ENCODE measurements around the gene STAB2. TPM values are rescaled to one million over a fixed set of nuclear protein-coding genes. Genes with fewer than 3 reads are reported as not detected.

Gene STAB2
- total and polyA plus RNA-seq, 5 donors, result 0.06 to 0.23 (median 0.10) TPM; not detected in 1

DNA sequence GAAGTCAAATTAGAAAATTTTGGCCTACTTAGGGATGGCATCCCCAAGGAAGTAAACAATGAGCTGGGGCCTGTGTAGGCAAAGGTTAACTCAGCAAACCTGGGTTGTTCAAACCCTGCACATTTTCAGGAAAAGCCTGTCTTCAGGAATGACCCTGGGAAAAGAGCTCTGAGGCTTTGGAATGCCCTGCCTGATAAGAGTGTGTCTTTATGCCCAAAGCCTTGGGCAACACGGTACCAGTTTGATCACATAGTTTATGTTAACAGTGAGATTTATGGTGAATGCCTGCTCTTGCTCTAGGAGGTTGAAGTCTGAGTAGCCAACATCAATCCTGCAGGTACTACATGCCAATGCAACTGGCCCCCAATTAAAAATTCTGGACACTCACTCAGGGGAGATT lies 28.2 kb upstream of the STAB2 start:
- Histone ChIP-seq H3K4me3 (ENCODE audit: low read length) (no peak overlapping the region), H3K9me3 (ENCODE audit: control insufficient read depth, low read length) (no peaks in the 10 kb centered on the region), H3K4me1 (ENCODE audit: control insufficient read depth, insufficient read depth, low read length) (no peaks in the 10 kb centered on the region), H3K27ac (ENCODE audit: low read length) (no peak overlapping the region), H3K27me3 (ENCODE audit: control insufficient read depth, insufficient read depth) (no peaks in the 10 kb centered on the region)
- intact Hi-C loops (cut with DNase I), result no loop called here
- ATAC-seq, result no peak
- no peak for DNase-seq
- WGBS, result 56% methylated on average over 1 of the region's 1 CpG

DNA sequence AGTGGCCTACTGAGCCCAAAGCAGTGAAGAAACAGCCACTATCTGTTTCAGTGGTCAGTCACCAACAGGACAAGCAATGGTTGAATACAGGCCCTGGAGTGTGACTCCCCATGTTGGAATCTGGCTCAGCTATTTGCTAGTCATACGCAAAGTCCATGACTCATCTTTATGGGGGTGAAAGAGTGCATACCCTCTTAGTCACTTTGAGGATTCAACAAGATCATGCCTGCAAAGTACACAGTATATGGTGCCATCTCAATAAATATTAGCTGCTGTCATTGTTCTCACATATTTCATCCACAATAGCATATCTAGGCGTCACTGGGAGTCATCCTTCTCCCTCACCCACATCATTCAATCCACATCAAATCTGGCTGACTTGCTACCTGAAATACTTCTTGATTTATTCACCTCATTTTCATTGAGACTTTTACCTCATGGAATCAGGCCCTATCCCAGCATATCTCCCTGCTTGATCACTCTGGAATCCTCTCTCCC lies 26.4 kb upstream of the STAB2 start:
- no peak overlapping the region for H3K4me3 ChIP-seq (ENCODE audit: low read length)
- no peaks in the 10 kb centered on the region for H3K9me3 ChIP-seq (ENCODE audit: control insufficient read depth, low read length)
- WGBS, result 87% methylated on average over 2 of the region's 2 CpGs
- H3K27ac ChIP-seq (ENCODE audit: low read length), result no peak overlapping the region
- DNase-seq (no peak), ATAC-seq (no peak)
- intact Hi-C loops (cut with DNase I), result no loop called here
- H3K27me3 ChIP-seq (ENCODE audit: control insufficient read depth, insufficient read depth), result no peaks in the 10 kb centered on the region
- H3K4me1 ChIP-seq (ENCODE audit: control insufficient read depth, insufficient read depth, low read length), result no peaks in the 10 kb centered on the region

DNA sequence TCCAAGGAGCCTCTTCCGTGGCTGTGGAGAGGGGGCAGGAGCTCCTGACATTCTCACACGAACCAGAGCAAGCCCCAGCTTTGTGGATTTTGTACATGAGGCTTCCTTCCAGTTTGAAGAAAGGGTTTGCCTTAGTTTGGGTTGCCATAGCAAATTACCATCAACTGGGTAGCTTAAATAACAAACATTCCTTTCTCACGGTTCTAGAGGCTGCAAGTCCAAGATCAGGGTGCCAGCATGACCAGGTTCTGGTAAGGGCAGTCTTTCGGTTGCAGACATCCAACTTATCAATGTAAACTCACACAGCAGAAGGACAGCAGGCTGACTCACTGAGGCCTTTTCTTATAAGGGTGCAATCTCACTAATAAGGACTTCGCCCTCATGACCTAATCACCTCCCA lies 25.9 kb upstream of the STAB2 start:
- intact Hi-C loops (cut with DNase I), result no loop called here
- WGBS, result 64% methylated on average over 5 of the region's 5 CpGs
- Histone ChIP-seq H3K4me1 (ENCODE audit: control insufficient read depth, insufficient read depth, low read length) (no peaks in the 10 kb centered on the region), H3K9me3 (ENCODE audit: control insufficient read depth, low read length) (no peaks in the 10 kb centered on the region), H3K27ac (ENCODE audit: low read length) (no peak overlapping the region), H3K27me3 (ENCODE audit: control insufficient read depth, insufficient read depth) (no peaks in the 10 kb centered on the region), H3K4me3 (ENCODE audit: low read length) (no peak overlapping the region)
- no peak for DNase-seq
- ATAC-seq, result no peak

DNA sequence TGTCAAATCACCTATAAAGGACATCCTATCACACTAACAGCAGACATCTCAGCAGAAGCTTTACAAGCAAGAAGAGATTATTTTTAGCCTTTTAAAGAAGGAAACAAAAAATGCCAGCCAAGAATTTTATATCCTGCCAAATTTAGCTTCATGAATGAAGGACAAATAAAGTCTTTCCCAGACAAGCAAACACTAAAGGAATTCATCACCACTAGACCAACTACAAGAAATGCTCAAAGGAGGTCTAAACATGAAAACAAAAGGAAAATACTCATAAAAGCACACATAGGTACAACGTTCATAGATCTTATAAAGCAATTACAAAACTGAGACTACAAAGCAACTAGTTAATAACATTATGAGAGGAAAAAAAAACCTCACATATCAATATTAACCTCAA lies 20.7 kb upstream of the STAB2 start:
- ATAC-seq (no peak), DNase-seq (no peak)
- H3K4me3 ChIP-seq (ENCODE audit: low read length), result no peak overlapping the region
- no peak overlapping the region for H3K27ac ChIP-seq (ENCODE audit: low read length)
- H3K9me3 ChIP-seq (ENCODE audit: control insufficient read depth, low read length), result no peaks in the 10 kb centered on the region
- no peaks in the 10 kb centered on the region for H3K27me3 ChIP-seq (ENCODE audit: control insufficient read depth, insufficient read depth)
- WGBS, result 68% methylated on average over 1 of the region's 1 CpG
- no peaks in the 10 kb centered on the region for H3K4me1 ChIP-seq (ENCODE audit: control insufficient read depth, insufficient read depth, low read length)
- intact Hi-C loops (cut with DNase I), result no loop called here

DNA sequence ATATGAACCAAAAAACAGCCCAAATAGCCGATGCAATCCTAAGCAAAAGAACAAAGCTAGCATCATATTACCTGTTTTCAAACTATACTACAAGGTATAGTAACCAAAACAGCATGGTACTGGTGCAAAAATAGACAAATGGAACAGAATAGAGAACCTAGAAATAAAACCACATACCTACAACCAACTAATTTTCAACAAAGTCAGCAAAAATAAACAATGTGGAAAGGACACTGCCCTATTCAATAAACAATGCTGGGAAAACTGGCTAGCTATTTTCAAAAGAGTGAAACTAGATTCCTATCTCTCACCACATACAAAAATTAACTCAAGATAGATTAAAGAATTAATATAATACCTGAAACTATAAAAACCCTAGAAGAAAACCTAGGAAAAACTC lies 17.8 kb upstream of the STAB2 start:
- intact Hi-C loops (cut with DNase I), result no loop called here
- no peak for DNase-seq
- Histone ChIP-seq H3K4me3 (ENCODE audit: low read length) (no peak overlapping the region), H3K9me3 (ENCODE audit: control insufficient read depth, low read length) (no peaks in the 10 kb centered on the region), H3K27ac (ENCODE audit: low read length) (no peak overlapping the region), H3K4me1 (ENCODE audit: control insufficient read depth, insufficient read depth, low read length) (no peaks in the 10 kb centered on the region), H3K27me3 (ENCODE audit: control insufficient read depth, insufficient read depth) (no peaks in the 10 kb centered on the region)
- no peak for ATAC-seq
- WGBS, result 88% methylated on average over 1 of the region's 1 CpG

DNA sequence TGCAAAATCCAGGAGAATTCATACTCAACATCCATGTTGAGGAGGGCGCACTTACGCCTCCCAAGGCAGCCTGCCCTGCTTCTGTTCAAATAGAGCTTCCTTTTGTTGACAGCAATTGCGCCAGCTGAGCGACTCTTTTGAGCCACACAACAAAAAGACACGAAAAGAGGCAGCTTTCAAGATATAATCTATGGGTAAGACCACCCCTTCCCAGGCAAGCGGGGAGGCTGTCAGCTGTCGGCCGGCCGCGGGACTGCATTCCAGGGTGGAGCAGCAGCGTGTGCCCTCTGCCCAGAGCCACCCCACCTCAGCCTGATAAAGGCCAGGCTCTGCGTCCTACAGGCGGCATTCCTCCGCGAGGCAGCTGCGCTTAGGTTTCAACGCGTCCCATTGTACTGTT lies 15.8 kb upstream of the STAB2 start:
- peak in 2 of 3 donors; percentile 44 to 53 for DNase-seq
- WGBS, result 8% methylated on average over 18 of the region's 18 CpGs
- H3K27me3 ChIP-seq (ENCODE audit: control insufficient read depth, insufficient read depth), result no peaks in the 10 kb centered on the region
- H3K4me3 ChIP-seq (ENCODE audit: low read length), result no peak overlapping the region
- intact Hi-C loops (cut with DNase I), result no loop called here
- ATAC-seq, result peak; percentile 68 to 70
- H3K9me3 ChIP-seq (ENCODE audit: control insufficient read depth, low read length), result no peaks in the 10 kb centered on the region
- no peaks in the 10 kb centered on the region for H3K4me1 ChIP-seq (ENCODE audit: control insufficient read depth, insufficient read depth, low read length)
- no peak overlapping the region for H3K27ac ChIP-seq (ENCODE audit: low read length)

DNA sequence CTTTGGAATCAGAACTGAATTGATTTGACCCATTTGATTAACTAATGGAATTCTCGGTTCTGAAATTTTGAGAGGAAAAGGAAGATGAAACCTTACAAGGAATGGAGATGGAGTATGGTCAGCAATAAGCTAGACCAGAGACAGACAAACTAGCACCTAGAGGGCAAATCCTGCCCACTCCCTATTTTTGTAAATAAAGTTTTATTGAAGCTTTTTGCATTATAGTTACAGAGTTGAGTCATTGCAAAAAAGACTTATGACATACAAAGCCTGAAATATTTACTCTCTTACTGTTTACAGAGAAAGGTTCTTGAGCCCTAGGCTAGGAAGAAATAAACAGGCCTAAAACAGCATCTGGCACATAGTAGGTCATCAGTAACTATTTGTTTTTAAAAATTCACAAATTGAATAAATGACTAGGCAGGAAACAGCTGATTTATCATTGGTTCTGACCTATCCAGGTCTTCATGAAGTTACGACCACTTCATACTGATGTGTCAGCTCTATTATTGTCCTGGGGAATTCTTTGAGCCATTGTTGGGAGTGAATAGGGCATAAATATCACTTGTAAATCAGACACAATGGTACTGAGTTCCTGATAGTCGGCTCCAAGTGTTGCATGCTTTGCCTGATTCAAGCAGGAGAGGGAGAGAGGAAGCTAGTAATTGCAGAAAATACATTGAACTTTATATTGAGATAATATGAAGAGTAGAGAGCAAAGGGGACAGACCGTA lies 14.6 kb upstream of the STAB2 start:
- intact Hi-C loops (cut with DNase I), result no loop called here
- Histone ChIP-seq H3K27ac (ENCODE audit: low read length) (no peak overlapping the region), H3K9me3 (ENCODE audit: control insufficient read depth, low read length) (no peaks in the 10 kb centered on the region), H3K27me3 (ENCODE audit: control insufficient read depth, insufficient read depth) (no peaks in the 10 kb centered on the region), H3K4me1 (ENCODE audit: control insufficient read depth, insufficient read depth, low read length) (no peaks in the 10 kb centered on the region), H3K4me3 (ENCODE audit: low read length) (no peak overlapping the region)
- no peak for ATAC-seq
- WGBS, result 78% methylated on average over 4 of the region's 4 CpGs
- no peak for DNase-seq

DNA sequence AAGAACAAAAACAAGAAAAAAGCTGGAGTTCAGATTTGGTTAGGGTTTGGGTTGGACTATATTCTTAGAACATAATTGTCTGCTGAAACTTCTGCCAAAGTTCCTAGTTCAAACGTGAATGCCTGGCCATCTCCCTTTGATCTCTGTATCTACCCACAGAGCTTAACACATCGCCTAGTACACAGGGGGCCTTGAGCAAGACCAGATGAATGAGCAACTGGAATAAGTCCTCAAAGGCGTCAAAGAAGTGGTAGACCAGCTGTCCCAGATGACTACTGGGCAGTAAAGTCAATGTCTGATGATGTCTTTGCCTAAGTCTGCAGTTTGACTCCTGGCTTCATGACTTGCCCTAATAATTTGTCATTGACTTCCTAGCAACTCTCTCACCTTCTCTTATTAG lies 13.9 kb upstream of the STAB2 start:
- WGBS, result 63% methylated on average over 3 of the region's 3 CpGs
- intact Hi-C loops (cut with DNase I), result no loop called here
- Histone ChIP-seq H3K27ac (ENCODE audit: low read length) (no peak overlapping the region), H3K4me1 (ENCODE audit: control insufficient read depth, insufficient read depth, low read length) (no peaks in the 10 kb centered on the region), H3K27me3 (ENCODE audit: control insufficient read depth, insufficient read depth) (no peaks in the 10 kb centered on the region), H3K4me3 (ENCODE audit: low read length) (no peak overlapping the region), H3K9me3 (ENCODE audit: control insufficient read depth, low read length) (no peaks in the 10 kb centered on the region)
- ATAC-seq (no peak), DNase-seq (no peak)

DNA sequence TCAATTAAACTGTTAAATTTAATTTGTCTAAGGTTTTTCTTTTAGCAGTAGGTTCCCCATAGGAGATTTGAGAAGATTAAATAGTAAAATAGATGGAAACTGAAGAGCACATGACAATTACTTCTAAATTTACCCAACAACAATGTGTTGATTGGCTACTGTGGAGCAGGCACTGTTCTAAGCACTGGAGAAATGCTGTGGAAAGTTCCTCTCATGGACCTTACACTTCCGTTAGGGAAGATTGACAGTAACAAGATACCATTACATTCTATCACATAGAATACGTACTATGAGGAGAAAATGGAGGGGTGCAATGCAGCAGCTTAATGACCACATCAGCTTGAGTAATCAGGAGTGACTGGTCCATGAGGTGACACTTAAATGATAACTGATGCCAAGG lies 8.1 kb upstream of the STAB2 start:
- Histone ChIP-seq H3K4me1 (ENCODE audit: control insufficient read depth, insufficient read depth, low read length) (no peaks in the 10 kb centered on the region), H3K27me3 (ENCODE audit: control insufficient read depth, insufficient read depth) (no peaks in the 10 kb centered on the region), H3K4me3 (ENCODE audit: low read length) (no peak overlapping the region), H3K9me3 (ENCODE audit: control insufficient read depth, low read length) (no peaks in the 10 kb centered on the region), H3K27ac (ENCODE audit: low read length) (no peak overlapping the region)
- intact Hi-C loops (cut with DNase I), result no loop called here
- WGBS, result 54% methylated on average over 2 of the region's 2 CpGs
- ATAC-seq, result no peak
- no peak for DNase-seq

DNA sequence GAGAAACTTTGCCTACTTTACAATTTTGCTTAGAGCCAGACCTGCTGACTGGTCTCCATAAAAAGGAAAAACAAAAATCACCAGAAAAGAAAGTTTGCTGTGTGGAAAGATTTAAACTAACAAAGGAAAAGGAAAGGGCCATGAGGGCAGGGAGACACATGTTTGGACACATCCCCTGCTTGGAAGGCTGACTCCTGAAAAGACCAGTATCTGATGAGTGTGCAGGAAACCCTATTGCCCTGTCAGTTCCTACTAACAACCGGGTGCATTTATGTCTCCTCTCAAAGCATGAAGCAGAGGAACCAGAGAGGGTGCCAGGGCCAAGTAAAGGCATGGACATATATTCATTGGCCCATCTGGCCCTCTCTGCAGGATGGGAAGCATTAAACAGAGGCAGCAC lies 7.0 kb upstream of the STAB2 start:
- ATAC-seq, result no peak
- H3K27me3 ChIP-seq (ENCODE audit: control insufficient read depth, insufficient read depth), result no peaks in the 10 kb centered on the region
- H3K4me3 ChIP-seq (ENCODE audit: low read length), result no peak overlapping the region
- DNase-seq, result no peak
- intact Hi-C loops (cut with DNase I), result no loop called here
- no peaks in the 10 kb centered on the region for H3K9me3 ChIP-seq (ENCODE audit: control insufficient read depth, low read length)
- H3K4me1 ChIP-seq (ENCODE audit: control insufficient read depth, insufficient read depth, low read length), result no peaks in the 10 kb centered on the region
- H3K27ac ChIP-seq (ENCODE audit: low read length), result no peak overlapping the region
- 38% methylated on average over 1 of the region's 1 CpG for WGBS

DNA sequence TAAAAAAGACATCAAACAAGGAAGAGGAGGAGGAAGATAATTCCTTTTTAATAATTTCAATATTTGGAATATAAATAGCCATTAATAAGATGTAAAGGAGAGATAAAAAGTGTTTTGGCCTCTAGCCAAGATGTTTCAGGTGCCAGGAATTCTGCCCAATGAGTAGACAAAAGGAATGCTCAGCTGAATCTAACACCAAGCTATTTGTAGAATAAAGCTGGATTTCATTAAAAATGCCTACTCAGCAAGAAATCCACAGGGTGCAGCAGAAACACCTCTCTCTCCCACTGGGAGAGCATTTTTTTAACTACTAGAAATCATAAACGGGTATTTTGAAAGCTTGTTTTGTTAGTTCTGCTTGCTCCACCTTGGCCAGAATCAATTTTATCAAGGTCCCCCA lies 4.1 kb upstream of the STAB2 start:
- Histone ChIP-seq H3K27me3 (ENCODE audit: control insufficient read depth, insufficient read depth) (no peaks in the 10 kb centered on the region), H3K27ac (ENCODE audit: low read length) (no peak overlapping the region), H3K9me3 (ENCODE audit: control insufficient read depth, low read length) (no peaks in the 10 kb centered on the region), H3K4me3 (ENCODE audit: low read length) (no peak overlapping the region), H3K4me1 (ENCODE audit: control insufficient read depth, insufficient read depth, low read length) (no peaks in the 10 kb centered on the region)
- DNase-seq, result no peak
- intact Hi-C loops (cut with DNase I), result no loop called here
- 50% methylated on average over 1 of the region's 1 CpG for WGBS
- no peak for ATAC-seq

DNA sequence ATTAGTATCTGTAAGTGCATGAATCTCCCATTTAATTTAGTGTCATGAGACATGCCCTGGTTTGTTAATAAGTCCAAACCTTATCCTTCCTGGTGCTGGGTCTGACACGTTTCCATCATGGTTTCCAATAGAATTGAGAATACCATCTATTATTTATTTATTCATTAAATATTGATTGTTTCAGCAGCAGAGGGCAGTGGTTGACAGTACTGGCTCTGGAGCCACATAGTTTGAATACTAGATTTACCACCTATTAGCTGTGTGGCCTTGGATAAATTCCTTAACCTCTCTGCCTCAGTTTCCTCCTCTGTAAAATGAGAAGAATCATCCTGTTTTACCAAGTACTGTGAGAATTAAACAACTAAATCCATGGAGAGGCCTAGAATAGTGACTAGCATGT lies 941 bp upstream of the STAB2 start:
- Histone ChIP-seq H3K27ac (ENCODE audit: low read length) (no peak overlapping the region), H3K4me1 (ENCODE audit: control insufficient read depth, insufficient read depth, low read length) (no peaks in the 10 kb centered on the region), H3K27me3 (ENCODE audit: control insufficient read depth, insufficient read depth) (no peaks in the 10 kb centered on the region), H3K9me3 (ENCODE audit: control insufficient read depth, low read length) (no peaks in the 10 kb centered on the region), H3K4me3 (ENCODE audit: low read length) (no peak overlapping the region)
- intact Hi-C loops (cut with DNase I), result no loop called here
- WGBS, result 71% methylated on average over 1 of the region's 1 CpG
- DNase-seq (no peak), ATAC-seq (no peak)
